NCI-H2171 treated with DMSO at 0.1 percent for 48 hours (cell line): ENCODE results near the gene PEPD.

Experiments
- DNase-seq: peaks from one replicate; lab custom pipeline; 2025; lab: John Stamatoyannopoulos, UW

The PEPD gene

GRCh38 chr19:33546656-33547055 lies 25.1 kb upstream of the PEPD start:
- DNase-seq: no peak

- no peak for DNase-seq
Measured at GRCh38 chr19:33545217-33545981, 23.8 kb upstream of the PEPD start.

GRCh38 chr19:33535226-33535625 lies 13.6 kb upstream of the PEPD start:
- no peak for DNase-seq

GRCh38 chr19:33532859-33533460 lies 11.4 kb upstream of the PEPD start:
- no peak for DNase-seq

- no peak for DNase-seq
Measured at GRCh38 chr19:33530842-33531241, 9.3 kb upstream of the PEPD start.

- DNase-seq: no peak
Measured at GRCh38 chr19:33530296-33530695, 8.7 kb upstream of the PEPD start.

GRCh38 chr19:33529094-33529676 lies 7.6 kb upstream of the PEPD start:
- DNase-seq: no peak

GRCh38 chr19:33528404-33528803 lies 6.8 kb upstream of the PEPD start:
- no peak for DNase-seq

- DNase-seq: no peak
Measured at GRCh38 chr19:33527125-33527524, 5.5 kb upstream of the PEPD start.

- no peak for DNase-seq
Measured at GRCh38 chr19:33524024-33524664, 2.6 kb upstream of the PEPD start.

- no peak for DNase-seq
Measured at GRCh38 chr19:33523167-33523566, 1.6 kb upstream of the PEPD start.

GRCh38 chr19:33522371-33522662 lies 726 bp upstream of the PEPD start:
- DNase-seq: no peak

- DNase-seq: no peak
Measured at GRCh38 chr19:33520844-33521479, 629 bp downstream of the PEPD start.

GRCh38 chr19:33520048-33520643 lies 1.4 kb downstream of the PEPD start:
- DNase-seq: no peak

GRCh38 chr19:33519416-33519815 lies 2.2 kb downstream of the PEPD start:
- DNase-seq: no peak

- DNase-seq: no peak
Measured at GRCh38 chr19:33518541-33518940, 3.0 kb downstream of the PEPD start.

- DNase-seq: no peak
Measured at GRCh38 chr19:33517922-33518321, 3.7 kb downstream of the PEPD start.

- no peak for DNase-seq
Measured at GRCh38 chr19:33515921-33516320, 5.7 kb downstream of the PEPD start.

GRCh38 chr19:33514885-33515551 lies 6.6 kb downstream of the PEPD start:
- no peak for DNase-seq

GRCh38 chr19:33513424-33513823 lies 8.2 kb downstream of the PEPD start:
- DNase-seq: no peak

- no peak for DNase-seq
Measured at GRCh38 chr19:33512580-33513137, 8.9 kb downstream of the PEPD start.
